H9 (cell line): Measurements from ENCODE around the gene MKNK2. TPM values are rescaled to one million over a fixed set of nuclear protein-coding genes. Genes with fewer than 3 reads are reported as not detected.

ENCODE experiments used
- DNase-seq: peaks from one replicate; pipeline ENCODE4 v3.0.0-alpha.2; 2017
- H2AFZ ChIP-seq: one replicate; pipeline ENCODE4 v1.6.1; 2013; ENCODE audit warnings: mild to moderate bottlenecking, low read length, control low read depth, moderate library complexity
- H2AK5ac ChIP-seq: 2 replicates; pipeline ENCODE4 v1.6.1; 2013; ENCODE audit warnings: low read length, control low read depth, mixed read lengths; ENCODE audit not compliant: insufficient read length
- H2BK120ac ChIP-seq: one replicate; pipeline ENCODE4 v1.6.1; 2013; ENCODE audit warnings: low read depth, mild to moderate bottlenecking, low read length, control low read depth, inconsistent platforms; ENCODE audit not compliant: poor library complexity, severe bottlenecking
- H2BK12ac ChIP-seq: 2 replicates; pipeline ENCODE4 v1.6.1; 2013; ENCODE audit warnings: low read length, control low read depth, mixed read lengths, low read depth; ENCODE audit not compliant: insufficient read length
- H2BK15ac ChIP-seq: 2 replicates; pipeline ENCODE4 v1.6.1; 2013; ENCODE audit warnings: low read depth, low read length, control low read depth
- H2BK20ac ChIP-seq: one replicate; pipeline ENCODE4 v1.6.1; 2013; ENCODE audit warnings: low read depth, mild to moderate bottlenecking, low read length, control low read depth, inconsistent platforms; ENCODE audit not compliant: poor library complexity, severe bottlenecking
- H2BK5ac ChIP-seq: 2 replicates; pipeline ENCODE4 v1.6.1; 2013; ENCODE audit warnings: low read length, control low read depth, mixed read lengths; ENCODE audit not compliant: insufficient read length
- H3K14ac ChIP-seq: 2 replicates; pipeline ENCODE4 v1.6.1; 2013; ENCODE audit warnings: low read length, control low read depth; ENCODE audit not compliant: insufficient read depth
- H3K18ac ChIP-seq: 2 replicates; pipeline ENCODE4 v1.6.1; 2013; ENCODE audit warnings: low read depth, mild to moderate bottlenecking, mixed read lengths, low read length, control low read depth; ENCODE audit not compliant: insufficient read length
- H3K23ac ChIP-seq: 2 replicates; pipeline ENCODE4 v1.6.1; 2013; ENCODE audit warnings: low read length, control low read depth, mixed read lengths, low read depth; ENCODE audit not compliant: insufficient read length
- H3K23me2 ChIP-seq: 2 replicates; pipeline ENCODE4 v1.6.1; 2013; ENCODE audit warnings: low read depth, mild to moderate bottlenecking, mixed read lengths, low read length, control low read depth; ENCODE audit not compliant: insufficient read length, poor library complexity, severe bottlenecking
- H3K27ac ChIP-seq: 2 replicates; pipeline ENCODE4 v1.5.1; 2013; ENCODE audit warnings: low read length, control low read depth, mixed read lengths, low read depth; ENCODE audit not compliant: insufficient read length
- H3K27me3 ChIP-seq: 2 replicates; pipeline ENCODE4 v1.6.1; 2013; ENCODE audit warnings: low read length, control low read depth, inconsistent platforms; ENCODE audit not compliant: insufficient read depth
- H3K4ac ChIP-seq: 2 replicates; pipeline ENCODE4 v1.6.1; 2013; ENCODE audit warnings: low read depth, mild to moderate bottlenecking, control low read depth, inconsistent platforms, low read length, moderate library complexity
- H3K4me1 ChIP-seq: 2 replicates; pipeline ENCODE4 v1.6.1; 2013; ENCODE audit warnings: low read length, control low read depth, inconsistent platforms; ENCODE audit not compliant: insufficient read depth
- H3K4me2 ChIP-seq: 2 replicates; pipeline ENCODE4 v1.6.1; 2013; ENCODE audit warnings: low read length, control low read depth, mixed read lengths; ENCODE audit not compliant: insufficient read length, insufficient read depth
- H3K56ac ChIP-seq: 2 replicates; pipeline ENCODE4 v1.6.1; 2013; ENCODE audit warnings: low read depth, mild to moderate bottlenecking, mixed read lengths, low read length, control low read depth; ENCODE audit not compliant: insufficient read length
- H3K79me1 ChIP-seq: 2 replicates; pipeline ENCODE4 v1.6.1; 2013; ENCODE audit warnings: low read depth, mild to moderate bottlenecking, moderate library complexity, low read length, control low read depth, inconsistent platforms; ENCODE audit not compliant: insufficient read depth, poor library complexity, severe bottlenecking
- H3K79me2 ChIP-seq: 2 replicates; pipeline ENCODE4 v1.6.1; 2013; ENCODE audit warnings: low read length, control low read depth, inconsistent platforms; ENCODE audit not compliant: insufficient read depth
- H3K9ac ChIP-seq: 2 replicates; pipeline ENCODE4 v1.6.1; 2013; ENCODE audit warnings: low read length, control low read depth, mixed read lengths; ENCODE audit not compliant: insufficient read length; ENCODE audit errors: extremely low read depth
- H3K9me3 ChIP-seq: one replicate; pipeline ENCODE4 v1.6.1; 2013; ENCODE audit warnings: low read depth, low read length, inconsistent platforms; ENCODE audit not compliant: control insufficient read depth
- H3T11ph ChIP-seq: one replicate; pipeline ENCODE4 v1.6.1; 2013; ENCODE audit warnings: mild to moderate bottlenecking, low read length, control low read depth, inconsistent platforms
- H4K20me1 ChIP-seq: one replicate; pipeline ENCODE4 v1.6.1; 2013; ENCODE audit not compliant: control insufficient read depth, insufficient read length, insufficient read depth
- H4K5ac ChIP-seq: 2 replicates; pipeline ENCODE4 v1.6.1; 2013; ENCODE audit warnings: low read depth, mild to moderate bottlenecking, mixed read lengths, low read length, control low read depth; ENCODE audit not compliant: insufficient read length
- H4K8ac ChIP-seq: replicated peaks from 2 replicates; pipeline ENCODE4 v1.6.1; 2013; ENCODE audit warnings: low read length, control low read depth, mixed read lengths, low read depth; ENCODE audit not compliant: insufficient read length
- H4K91ac ChIP-seq: 2 replicates; pipeline ENCODE4 v1.6.1; 2013; ENCODE audit warnings: low read depth, mild to moderate bottlenecking, moderate library complexity, mixed read lengths, low read length, control low read depth; ENCODE audit not compliant: insufficient read length
- H3K27ac Mint-ChIP-seq, 3 experiments: 2 replicates in 2 of 3; 3 replicates in 1 of 3; pipeline ENCODE4 v1.8.0; 2020 to 2021; ENCODE audit warnings: mixed read lengths in 3 of 3, mild to moderate bottlenecking in 1 of 3, moderate library complexity in 1 of 3
- H3K27me3 Mint-ChIP-seq: 2 replicates; pipeline ENCODE4 v1.8.0; 2021; ENCODE audit warnings: low read depth, mild to moderate bottlenecking, moderate library complexity, mixed read lengths
- H3K36me3 Mint-ChIP-seq, 3 experiments: 2 replicates in 2 of 3; 3 replicates in 1 of 3; pipeline ENCODE4 v1.8.0; 2020 to 2021; ENCODE audit warnings: low read depth in 3 of 3, mixed read lengths in 3 of 3; ENCODE audit not compliant: insufficient read depth in 1 of 3
- H3K4me1 Mint-ChIP-seq, 2 experiments: 2 replicates each; pipeline ENCODE4 v1.8.0; 2020; ENCODE audit warnings: mixed read lengths in 2 of 2
- H3K4me3 Mint-ChIP-seq, 2 experiments: 2 replicates in 1 of 2; 3 replicates in 1 of 2; pipeline ENCODE4 v1.8.0; 2020 to 2021; ENCODE audit warnings: mild to moderate bottlenecking in 2 of 2, mixed read lengths in 2 of 2, moderate library complexity in 1 of 2
- H3K9me3 Mint-ChIP-seq, 2 experiments: 2 replicates in 1 of 2; 3 replicates in 1 of 2; pipeline ENCODE4 v1.8.0; 2020; ENCODE audit warnings: mild to moderate bottlenecking in 2 of 2, mixed read lengths in 2 of 2, moderate library complexity in 1 of 2
- WGBS: extraction: QIAGEN DNeasy Blood & Tissue Kit; methylation state at CpG from one replicate; pipeline ENCODE4 v1.1.7; 2013; ENCODE audit warnings: missing lambda C conversion rate, low lambda C conversion rate, mixed read lengths; ENCODE audit not compliant: insufficient read length; ENCODE audit errors: extremely low coverage; 5-methylcytosine and 5-hydroxymethylcytosine counted together
- total RNA-seq: library from RNA; stranded (reverse); gene quantifications from 2 replicates; pipeline ENCODE4 v1.2.1, GENCODE V29; 2021
- TF ChIP-seq, protein P1 (sequence below): fragments of 200-600 bp; sonication (generic); conservative IDR thresholded peaks from 3 replicates; pipeline ENCODE4 v1.8.0; 2021; ENCODE audit warnings: antibody characterized with exemption, mild to moderate bottlenecking

Gene MKNK2
- total RNA-seq, 1 experiment from 2014 or later, result 153 TPM

DNA sequence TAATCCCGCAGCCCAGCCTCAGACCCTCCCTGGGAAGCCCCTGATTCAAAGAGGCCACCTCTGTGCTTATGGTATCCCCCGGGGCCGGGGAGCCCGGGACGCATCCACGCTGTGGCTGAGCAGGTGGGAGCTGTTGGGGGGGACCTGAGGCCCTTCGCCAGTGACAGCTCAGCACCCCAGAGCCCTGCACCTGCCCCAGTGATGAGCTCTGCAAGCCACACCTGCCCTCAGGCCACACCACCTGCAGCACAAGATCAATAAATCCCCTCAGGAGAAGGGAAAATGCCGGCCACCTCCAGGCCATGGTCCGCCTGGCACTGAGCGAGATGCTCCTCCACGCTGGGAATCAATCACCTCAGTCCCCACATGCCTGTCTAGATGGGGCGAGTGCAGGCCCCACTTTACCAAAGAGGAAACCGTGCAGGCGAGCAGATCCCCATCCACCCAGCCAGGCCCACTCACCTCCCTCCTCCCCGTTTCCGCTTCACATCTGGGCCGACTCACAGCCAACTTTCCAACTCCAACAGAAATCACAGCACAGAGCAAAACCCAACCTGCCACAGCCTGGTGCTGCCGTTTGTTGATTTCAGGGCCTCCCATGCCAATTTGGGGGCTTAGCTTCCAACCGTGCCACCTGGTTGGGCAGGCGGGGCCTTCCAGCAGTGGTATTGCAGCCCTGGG is 32.3 kb upstream of the MKNK2 start:
- Mint-ChIP-seq H3K36me3 (peaks cover 0 to 5% (median 0%) of the 10 kb centered on the region in 3 experiments; a peak in 1 of 7 replicates), H3K4me1 (peaks cover 0 to 5% of the 10 kb centered on the region in 2 experiments; a peak in 2 of 4 replicates), H3K27ac (peak overlapping the region in 2 of 3 experiments; percentile 8 to 86; a peak in 3 of 7 replicates), H3K4me3 (no peak overlapping the region), H3K9me3 (no peaks in the 10 kb centered on the region), H3K27me3 (no peaks in the 10 kb centered on the region)
- H2BK15ac ChIP-seq, result no peak overlapping the region
- H3K9me3 ChIP-seq, result no peaks in the 10 kb centered on the region
- H2BK20ac ChIP-seq, result no peak overlapping the region
- H2BK5ac ChIP-seq, result no peak overlapping the region
- no peaks in the 10 kb centered on the region for H3K4me1 ChIP-seq
- H3K23ac ChIP-seq, result no peak overlapping the region
- no CpG with 5 or more reads among the region's 20 CpGs for WGBS
- no peak overlapping the region; the same call in 1 of the 2 replicates for H3K14ac ChIP-seq
- no peak overlapping the region for H4K91ac ChIP-seq
- no peak overlapping the region for H3K56ac ChIP-seq
- H4K8ac ChIP-seq, result no peak overlapping the region
- no peak overlapping the region for H3K4ac ChIP-seq
- no peak overlapping the region for H2AK5ac ChIP-seq
- no peak overlapping the region for H2AFZ ChIP-seq
- H3T11ph ChIP-seq, result no peak overlapping the region
- no peak overlapping the region for H3K18ac ChIP-seq
- no peak overlapping the region for H3K4me2 ChIP-seq
- no peak overlapping the region for H2BK120ac ChIP-seq
- H3K9ac ChIP-seq, result no peak overlapping the region
- H2BK12ac ChIP-seq, result no peak overlapping the region
- no peaks in the 10 kb centered on the region for H3K79me2 ChIP-seq
- no peaks in the 10 kb centered on the region for H4K20me1 ChIP-seq
- no peaks in the 10 kb centered on the region for H3K79me1 ChIP-seq
- no peaks in the 10 kb centered on the region for H3K23me2 ChIP-seq
- no peaks in the 10 kb centered on the region for H3K27me3 ChIP-seq
- H4K5ac ChIP-seq, result no peak overlapping the region
- DNase-seq, result no peak
- H3K27ac ChIP-seq, result no peak overlapping the region
- TF ChIP-seq, protein P1, sequence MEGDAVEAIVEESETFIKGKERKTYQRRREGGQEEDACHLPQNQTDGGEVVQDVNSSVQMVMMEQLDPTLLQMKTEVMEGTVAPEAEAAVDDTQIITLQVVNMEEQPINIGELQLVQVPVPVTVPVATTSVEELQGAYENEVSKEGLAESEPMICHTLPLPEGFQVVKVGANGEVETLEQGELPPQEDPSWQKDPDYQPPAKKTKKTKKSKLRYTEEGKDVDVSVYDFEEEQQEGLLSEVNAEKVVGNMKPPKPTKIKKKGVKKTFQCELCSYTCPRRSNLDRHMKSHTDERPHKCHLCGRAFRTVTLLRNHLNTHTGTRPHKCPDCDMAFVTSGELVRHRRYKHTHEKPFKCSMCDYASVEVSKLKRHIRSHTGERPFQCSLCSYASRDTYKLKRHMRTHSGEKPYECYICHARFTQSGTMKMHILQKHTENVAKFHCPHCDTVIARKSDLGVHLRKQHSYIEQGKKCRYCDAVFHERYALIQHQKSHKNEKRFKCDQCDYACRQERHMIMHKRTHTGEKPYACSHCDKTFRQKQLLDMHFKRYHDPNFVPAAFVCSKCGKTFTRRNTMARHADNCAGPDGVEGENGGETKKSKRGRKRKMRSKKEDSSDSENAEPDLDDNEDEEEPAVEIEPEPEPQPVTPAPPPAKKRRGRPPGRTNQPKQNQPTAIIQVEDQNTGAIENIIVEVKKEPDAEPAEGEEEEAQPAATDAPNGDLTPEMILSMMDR, result no peak
